ENCODE measurements around the gene STK32B. TPM values are rescaled to one million over a fixed set of nuclear protein-coding genes. Genes with fewer than 3 reads are reported as not detected.

Gene STK32B
- total RNA-seq, 2 donors from 2014 or later: 0.09 to 7.3 TPM

GRCh38 chr4:5421416-5421815, 370.1 kb downstream of the STK32B start:
- Histone ChIP-seq H3K27me3 (replicated peaks; ENCODE audit: insufficient read depth) (peaks cover 2% of the 10 kb centered on the region), H3K9me3 (no peaks in the 10 kb centered on the region), H3K36me3 (no peaks in the 10 kb centered on the region), H3K4me3 (no peak overlapping the region), H3K27ac (no peak overlapping the region), H3K4me1 (replicated peaks) (no peaks in the 10 kb centered on the region)
- DNase-seq (ENCODE audit: low spot score): no peak
- intact Hi-C loops (cut with DNase I): no loop called here
- WGBS: 86% methylated on average over 3 of the region's 3 CpGs
- TF ChIP-seq CTCF (IDR thresholded peaks at IDR 0.05): no peak
- TF ChIP-seq POLR2A (IDR thresholded peaks at IDR 0.05): no peak
- no peak for TF ChIP-seq POLR2AphosphoS5 (IDR thresholded peaks at IDR 0.05)

DNA sequence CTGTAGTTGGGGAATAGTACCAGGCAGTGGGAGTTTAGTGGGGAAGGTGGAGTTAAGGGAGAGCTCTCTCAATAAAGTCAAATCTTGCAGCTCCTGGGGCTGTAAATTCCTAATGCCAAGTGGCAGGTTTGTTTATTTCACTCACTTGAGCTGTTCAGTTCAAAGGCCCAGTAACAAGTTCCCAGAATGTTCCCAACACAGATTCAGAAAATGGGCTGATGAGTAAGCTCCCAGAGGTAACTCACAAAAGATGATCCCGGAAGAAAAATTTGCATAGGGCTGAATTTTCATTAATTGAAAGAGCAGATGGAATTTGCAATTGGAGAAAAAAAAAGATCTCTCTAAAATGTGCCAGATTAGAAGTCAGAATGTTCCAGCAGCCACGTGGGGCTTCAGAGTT, 370.9 kb downstream of the STK32B start:
- no peak for DNase-seq (ENCODE audit: low spot score)

GRCh38 chr4:5423670-5424069, 372.4 kb downstream of the STK32B start:
- 91% methylated on average over 6 of the region's 6 CpGs for WGBS
- no peak for DNase-seq (ENCODE audit: low spot score)
- Histone ChIP-seq H3K4me1 (replicated peaks) (no peaks in the 10 kb centered on the region), H3K27ac (no peak overlapping the region), H3K9me3 (no peaks in the 10 kb centered on the region), H3K36me3 (no peaks in the 10 kb centered on the region), H3K4me3 (no peak overlapping the region), H3K27me3 (replicated peaks; ENCODE audit: insufficient read depth) (peaks cover 2% of the 10 kb centered on the region)
- TF ChIP-seq POLR2A (IDR thresholded peaks at IDR 0.05) (no peak), CTCF (IDR thresholded peaks at IDR 0.05) (no peak), POLR2AphosphoS5 (IDR thresholded peaks at IDR 0.05) (no peak)
- intact Hi-C loops (cut with DNase I): no loop called here

More for the DNA sequence above, 370.9 kb downstream of the STK32B start:
- TF ChIP-seq POLR2AphosphoS5 (IDR thresholded peaks at IDR 0.05) (no peak), POLR2A (IDR thresholded peaks at IDR 0.05) (no peak), CTCF (IDR thresholded peaks at IDR 0.05) (no peak)
- Histone ChIP-seq H3K27ac (no peak overlapping the region), H3K27me3 (replicated peaks; ENCODE audit: insufficient read depth) (peaks cover 2% of the 10 kb centered on the region), H3K9me3 (no peaks in the 10 kb centered on the region), H3K4me1 (replicated peaks) (no peaks in the 10 kb centered on the region), H3K36me3 (no peaks in the 10 kb centered on the region), H3K4me3 (no peak overlapping the region)
- intact Hi-C loops (cut with DNase I): no loop called here
- WGBS: 48% methylated on average over 2 of the region's 2 CpGs

- H3K4me1 ChIP-seq (replicated peaks): no peaks in the 10 kb centered on the region
- no peaks in the 10 kb centered on the region for H3K36me3 ChIP-seq
- WGBS: 73% methylated on average over 3 of the region's 3 CpGs
- H3K27ac ChIP-seq: no peak overlapping the region
- TF ChIP-seq POLR2A (IDR thresholded peaks at IDR 0.05) (no peak), POLR2AphosphoS5 (IDR thresholded peaks at IDR 0.05) (no peak), CTCF (IDR thresholded peaks at IDR 0.05) (no peak)
- H3K9me3 ChIP-seq: no peaks in the 10 kb centered on the region
- DNase-seq (ENCODE audit: low spot score): no peak
- H3K27me3 ChIP-seq (replicated peaks; ENCODE audit: insufficient read depth): peaks cover 2% of the 10 kb centered on the region
- no peak overlapping the region for H3K4me3 ChIP-seq
- intact Hi-C loops (cut with DNase I): no loop called here
Measured at GRCh38 chr4:5424211-5424610, 372.9 kb downstream of the STK32B start.

- no peak for TF ChIP-seq POLR2AphosphoS5 (IDR thresholded peaks at IDR 0.05)
- TF ChIP-seq CTCF (IDR thresholded peaks at IDR 0.05): no peak
- no peak for TF ChIP-seq POLR2A (IDR thresholded peaks at IDR 0.05)
- no peaks in the 10 kb centered on the region for H3K36me3 ChIP-seq
- no peaks in the 10 kb centered on the region for H3K4me1 ChIP-seq (replicated peaks)
- intact Hi-C loops (cut with DNase I): no loop called here
- no peak for DNase-seq (ENCODE audit: low spot score)
- H3K27me3 ChIP-seq (replicated peaks; ENCODE audit: insufficient read depth): peaks cover 2% of the 10 kb centered on the region
- 91% methylated on average over 8 of the region's 8 CpGs for WGBS
- H3K27ac ChIP-seq: no peak overlapping the region
- no peak overlapping the region for H3K4me3 ChIP-seq
- H3K9me3 ChIP-seq: no peaks in the 10 kb centered on the region
Measured at GRCh38 chr4:5424901-5425300, 373.6 kb downstream of the STK32B start.
